Measurements from ENCODE around the gene RNPEPL1.

Gene RNPEPL1

DNA sequence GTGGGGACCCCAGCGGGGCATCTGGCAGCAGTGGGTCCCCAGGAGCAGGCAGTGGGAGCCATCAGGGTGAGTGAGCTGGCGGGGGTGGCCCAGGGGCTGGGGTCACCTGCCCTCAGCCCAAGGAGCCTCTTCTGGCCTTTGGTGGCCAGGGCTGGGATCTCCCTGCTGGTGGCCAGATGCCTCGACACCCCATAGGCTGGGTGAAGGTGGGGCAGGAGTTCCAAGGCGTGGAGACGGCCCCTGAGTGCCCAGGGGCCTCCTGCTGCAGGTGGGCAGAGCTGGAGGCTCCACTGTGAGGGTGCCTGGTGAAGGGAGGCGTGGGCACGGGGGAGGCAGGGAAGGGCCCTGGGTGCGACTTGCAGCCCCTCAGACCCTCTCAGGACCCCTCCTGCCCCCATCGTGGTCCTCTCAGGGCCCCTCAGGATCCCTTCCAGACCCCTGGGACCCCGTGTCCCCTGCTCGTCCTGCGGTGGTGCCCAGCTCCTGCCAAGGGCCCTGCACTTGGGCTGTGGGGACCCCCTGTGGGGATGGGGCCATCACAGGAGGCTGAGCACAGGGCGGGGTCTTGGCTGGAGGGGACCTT, 52.0 kb downstream of the RNPEPL1 start:
- DNase-seq = peak in 1 of 2 donors; percentile 7
- peaks cover 0 to under 1% of the 10 kb centered on the region in 2 donors for H3K27me3 ChIP-seq
- peaks cover 0 to 16% (median 0%) of the 10 kb centered on the region in 3 donors for H3K36me3 ChIP-seq
- no peaks in the 10 kb centered on the region for H3K9me3 ChIP-seq
- H3K4me3 ChIP-seq = no peak overlapping the region
- peaks cover 0 to 3% (median 0%) of the 10 kb centered on the region in 4 donors for H3K4me1 ChIP-seq
- TF ChIP-seq, protein P1, sequence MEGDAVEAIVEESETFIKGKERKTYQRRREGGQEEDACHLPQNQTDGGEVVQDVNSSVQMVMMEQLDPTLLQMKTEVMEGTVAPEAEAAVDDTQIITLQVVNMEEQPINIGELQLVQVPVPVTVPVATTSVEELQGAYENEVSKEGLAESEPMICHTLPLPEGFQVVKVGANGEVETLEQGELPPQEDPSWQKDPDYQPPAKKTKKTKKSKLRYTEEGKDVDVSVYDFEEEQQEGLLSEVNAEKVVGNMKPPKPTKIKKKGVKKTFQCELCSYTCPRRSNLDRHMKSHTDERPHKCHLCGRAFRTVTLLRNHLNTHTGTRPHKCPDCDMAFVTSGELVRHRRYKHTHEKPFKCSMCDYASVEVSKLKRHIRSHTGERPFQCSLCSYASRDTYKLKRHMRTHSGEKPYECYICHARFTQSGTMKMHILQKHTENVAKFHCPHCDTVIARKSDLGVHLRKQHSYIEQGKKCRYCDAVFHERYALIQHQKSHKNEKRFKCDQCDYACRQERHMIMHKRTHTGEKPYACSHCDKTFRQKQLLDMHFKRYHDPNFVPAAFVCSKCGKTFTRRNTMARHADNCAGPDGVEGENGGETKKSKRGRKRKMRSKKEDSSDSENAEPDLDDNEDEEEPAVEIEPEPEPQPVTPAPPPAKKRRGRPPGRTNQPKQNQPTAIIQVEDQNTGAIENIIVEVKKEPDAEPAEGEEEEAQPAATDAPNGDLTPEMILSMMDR (IDR thresholded peaks at IDR 0.05) = no peak
- H3K27ac ChIP-seq = no peak overlapping the region
- intact Hi-C loops (cut with DNase I; ENCODE audit: low total_unique reads) = no loop called here

DNA sequence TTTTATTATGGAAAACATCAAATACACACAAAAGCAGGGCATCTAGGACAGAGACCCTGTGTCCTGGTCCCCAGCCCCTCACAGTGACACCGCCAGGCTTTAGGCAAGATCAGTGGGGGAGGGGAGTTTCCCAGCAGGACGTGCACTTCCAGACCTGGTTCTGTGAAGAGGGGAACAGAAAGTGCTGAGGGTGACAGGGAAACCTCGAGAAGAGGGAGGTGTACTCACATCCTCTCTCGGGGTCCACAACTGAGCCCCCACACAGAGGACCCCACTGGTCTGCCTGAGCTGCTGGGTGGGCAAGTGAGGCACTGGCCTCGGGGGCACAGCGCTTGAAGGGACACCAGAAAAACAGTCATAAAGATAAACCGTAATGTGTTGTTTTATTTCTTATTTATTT, 52.6 kb downstream of the RNPEPL1 start:
- TF ChIP-seq, protein P1 (IDR thresholded peaks at IDR 0.05) = no peak
- no peak for DNase-seq
- H3K4me3 ChIP-seq = no peak overlapping the region

GRCh38 chr2:240622060-240622411, 53.8 kb downstream of the RNPEPL1 start:
- Histone ChIP-seq H3K27ac (no peak overlapping the region), H3K36me3 (peaks cover 0 to 16% (median 0%) of the 10 kb centered on the region in 3 donors), H3K4me1 (peaks cover 0 to 3% (median 0%) of the 10 kb centered on the region in 4 donors), H3K9me3 (no peaks in the 10 kb centered on the region), H3K27me3 (peaks cover 0 to 3% of the 10 kb centered on the region in 2 donors), H3K4me3 (no peak overlapping the region)
- DNase-seq = peak; percentile 16 to 55
- TF ChIP-seq, protein P1 (IDR thresholded peaks at IDR 0.05) = no peak
- intact Hi-C loops (cut with DNase I; ENCODE audit: low total_unique reads) = no loop called here

More for the DNA sequence above, 52.6 kb downstream of the RNPEPL1 start:
- Histone ChIP-seq H3K4me1 (peaks cover 0 to 3% (median 0%) of the 10 kb centered on the region in 4 donors), H3K36me3 (peaks cover 0 to 16% (median 0%) of the 10 kb centered on the region in 3 donors), H3K9me3 (no peaks in the 10 kb centered on the region), H3K27me3 (peaks cover 0 to 3% of the 10 kb centered on the region in 2 donors), H3K27ac (no peak overlapping the region)
- intact Hi-C loops (cut with DNase I; ENCODE audit: low total_unique reads) = no loop called here

DNA sequence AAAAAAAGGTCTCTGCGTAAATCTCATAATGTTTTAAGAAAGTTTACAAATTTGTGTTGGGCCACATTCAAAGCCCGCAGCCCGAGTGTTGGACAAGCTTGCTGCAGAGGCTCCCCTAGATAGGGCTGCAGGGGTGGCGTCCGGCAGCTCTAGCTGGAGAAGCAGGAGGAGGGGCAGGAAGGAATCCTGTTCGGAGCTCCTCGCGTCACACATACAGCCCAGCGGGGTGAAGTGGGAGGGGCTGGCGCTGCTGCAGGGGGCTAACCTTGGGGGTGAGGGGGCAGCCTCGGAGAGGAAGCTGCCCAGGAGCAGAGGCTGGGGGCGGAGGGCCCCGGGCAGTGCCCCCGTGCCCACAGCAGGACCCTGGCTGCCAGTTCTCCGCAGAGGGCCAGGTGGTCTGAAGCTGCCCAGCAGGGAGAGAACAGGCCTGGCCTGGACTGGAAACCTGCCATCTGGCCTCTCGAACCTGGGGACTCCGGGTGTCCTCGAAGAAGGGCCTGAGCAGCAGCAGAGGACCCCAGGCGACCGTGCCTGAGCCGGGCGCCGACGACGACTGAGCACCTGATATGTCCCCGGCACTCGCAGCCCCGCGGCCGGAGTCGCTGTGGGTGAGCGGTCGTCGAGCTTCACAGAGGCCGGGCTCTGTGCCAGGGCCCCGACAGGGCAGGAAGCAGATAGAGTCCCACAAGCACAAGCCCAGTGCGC, 54.4 kb downstream of the RNPEPL1 start:
- Histone ChIP-seq H3K4me1 (peaks cover 0 to 3% (median 0%) of the 10 kb centered on the region in 4 donors), H3K27me3 (peaks cover 0 to 3% of the 10 kb centered on the region in 2 donors), H3K27ac (no peak overlapping the region), H3K36me3 (peaks cover 0 to 16% (median 0%) of the 10 kb centered on the region in 3 donors), H3K9me3 (no peaks in the 10 kb centered on the region), H3K4me3 (no peak overlapping the region)
- TF ChIP-seq, protein P1 (IDR thresholded peaks at IDR 0.05) = no peak
- DNase-seq = peak; percentile 22 to 62
- intact Hi-C loops (cut with DNase I; ENCODE audit: low total_unique reads) = no loop called here

GRCh38 chr2:240623531-240624010, 55.3 kb downstream of the RNPEPL1 start:
- peaks cover 0 to 16% (median 0%) of the 10 kb centered on the region in 3 donors for H3K36me3 ChIP-seq
- peaks cover 0 to 3% of the 10 kb centered on the region in 2 donors for H3K27me3 ChIP-seq
- no peak overlapping the region for H3K27ac ChIP-seq
- no peak overlapping the region for H3K4me3 ChIP-seq
- DNase-seq = peak; percentile 18 to 61
- intact Hi-C loops (cut with DNase I; ENCODE audit: low total_unique reads) = no loop called here
- no peaks in the 10 kb centered on the region for H3K9me3 ChIP-seq
- peaks cover 0 to 3% (median 0%) of the 10 kb centered on the region in 4 donors for H3K4me1 ChIP-seq
- TF ChIP-seq, protein P1 (IDR thresholded peaks at IDR 0.05) = no peak
